HL-60 (cell line): ENCODE measurements around the gene SEC24A.
A peak's percentile ranks its signal among the peaks of the same experiment; 100 is the strongest.
"Not testable (repeated sequence)": the region's sequence is repeated elsewhere in the genome, so short reads cannot be mapped to it uniquely, and the experiment has no call there.

ENCODE experiments used
- DNase-seq, 2 experiments: peaks; one replicate each; pipeline ENCODE4 v3.0.0-alpha.2; 2010 to 2020; ENCODE audit warnings: low read depth in 1 of 2, low spot score in 1 of 2
- H3K27ac ChIP-seq: fragments of 250-450 bp; sonication (Bioruptor Pico); replicated peaks from 2 replicates; pipeline ENCODE4 v1.5.1; 2020; ENCODE audit warnings: mild to moderate bottlenecking, moderate library complexity
- H3K27me3 ChIP-seq: fragments of 250-450 bp; sonication (Bioruptor Pico); 2 replicates; pipeline ENCODE4 v1.5.1; 2021; ENCODE audit warnings: mild to moderate bottlenecking, moderate library complexity; ENCODE audit not compliant: insufficient read depth, poor library complexity, severe bottlenecking
- H3K4me3 ChIP-seq: replicated peaks from 2 replicates; pipeline ENCODE4 v1.5.1; 2011; ENCODE audit warnings: mild to moderate bottlenecking, control low read depth, low read length; ENCODE audit not compliant: insufficient read depth
- GABPA ChIP-seq: IDR thresholded peaks from 2 replicates; pipeline ENCODE4 v1.6.1; 2012; ENCODE audit warnings: low read depth
- POLR2AphosphoS5 ChIP-seq: IDR thresholded peaks from 2 replicates; pipeline ENCODE4 v1.6.1; 2012; ENCODE audit warnings: low read depth
- SPI1 ChIP-seq: IDR thresholded peaks from 2 replicates; pipeline ENCODE4 v1.6.1; 2012; ENCODE audit warnings: low read depth, mild to moderate bottlenecking, borderline replicate concordance
- TF ChIP-seq, protein P1 (sequence below): IDR thresholded peaks from 2 replicates; pipeline ENCODE4 v1.6.1; 2012; ENCODE audit warnings: low read depth; ENCODE audit not compliant: insufficient replicate concordance
- TF ChIP-seq, protein P2 (sequence below): IDR thresholded peaks from one replicate; pipeline ENCODE4 v1.5.1; 2011; ENCODE audit warnings: low read length, control low read depth, inconsistent platforms; ENCODE audit not compliant: insufficient read depth

SEC24A gene

DNA sequence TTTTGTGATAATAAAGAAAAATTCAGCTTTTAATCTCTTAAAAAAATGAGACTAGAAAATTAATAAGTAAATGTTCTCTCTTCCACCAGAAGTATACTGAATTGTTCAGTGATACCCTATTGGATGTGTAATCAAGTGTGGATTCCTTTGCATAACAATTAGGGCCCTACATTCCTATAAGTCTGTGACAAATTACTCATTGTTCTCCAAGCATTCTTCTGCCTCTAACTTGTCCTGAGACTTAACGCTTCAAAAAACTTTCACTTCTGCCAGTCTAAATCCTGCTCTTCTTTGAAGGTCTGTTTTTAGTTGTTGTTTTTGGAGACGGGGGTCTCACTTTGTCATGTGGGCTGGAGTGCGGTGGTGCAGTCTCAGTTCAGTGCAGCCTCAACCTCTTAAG, 100.8 kb downstream of the SEC24A start:
- Histone ChIP-seq H3K27ac (no peak overlapping the region), H3K27me3 (no peaks in the 10 kb centered on the region), H3K4me3 (no peak overlapping the region)
- no peak for DNase-seq
- TF ChIP-seq SPI1 (no peak), GABPA (no peak)
- TF ChIP-seq, protein P1, sequence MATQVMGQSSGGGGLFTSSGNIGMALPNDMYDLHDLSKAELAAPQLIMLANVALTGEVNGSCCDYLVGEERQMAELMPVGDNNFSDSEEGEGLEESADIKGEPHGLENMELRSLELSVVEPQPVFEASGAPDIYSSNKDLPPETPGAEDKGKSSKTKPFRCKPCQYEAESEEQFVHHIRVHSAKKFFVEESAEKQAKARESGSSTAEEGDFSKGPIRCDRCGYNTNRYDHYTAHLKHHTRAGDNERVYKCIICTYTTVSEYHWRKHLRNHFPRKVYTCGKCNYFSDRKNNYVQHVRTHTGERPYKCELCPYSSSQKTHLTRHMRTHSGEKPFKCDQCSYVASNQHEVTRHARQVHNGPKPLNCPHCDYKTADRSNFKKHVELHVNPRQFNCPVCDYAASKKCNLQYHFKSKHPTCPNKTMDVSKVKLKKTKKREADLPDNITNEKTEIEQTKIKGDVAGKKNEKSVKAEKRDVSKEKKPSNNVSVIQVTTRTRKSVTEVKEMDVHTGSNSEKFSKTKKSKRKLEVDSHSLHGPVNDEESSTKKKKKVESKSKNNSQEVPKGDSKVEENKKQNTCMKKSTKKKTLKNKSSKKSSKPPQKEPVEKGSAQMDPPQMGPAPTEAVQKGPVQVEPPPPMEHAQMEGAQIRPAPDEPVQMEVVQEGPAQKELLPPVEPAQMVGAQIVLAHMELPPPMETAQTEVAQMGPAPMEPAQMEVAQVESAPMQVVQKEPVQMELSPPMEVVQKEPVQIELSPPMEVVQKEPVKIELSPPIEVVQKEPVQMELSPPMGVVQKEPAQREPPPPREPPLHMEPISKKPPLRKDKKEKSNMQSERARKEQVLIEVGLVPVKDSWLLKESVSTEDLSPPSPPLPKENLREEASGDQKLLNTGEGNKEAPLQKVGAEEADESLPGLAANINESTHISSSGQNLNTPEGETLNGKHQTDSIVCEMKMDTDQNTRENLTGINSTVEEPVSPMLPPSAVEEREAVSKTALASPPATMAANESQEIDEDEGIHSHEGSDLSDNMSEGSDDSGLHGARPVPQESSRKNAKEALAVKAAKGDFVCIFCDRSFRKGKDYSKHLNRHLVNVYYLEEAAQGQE: no peak
- TF ChIP-seq, protein P2, sequence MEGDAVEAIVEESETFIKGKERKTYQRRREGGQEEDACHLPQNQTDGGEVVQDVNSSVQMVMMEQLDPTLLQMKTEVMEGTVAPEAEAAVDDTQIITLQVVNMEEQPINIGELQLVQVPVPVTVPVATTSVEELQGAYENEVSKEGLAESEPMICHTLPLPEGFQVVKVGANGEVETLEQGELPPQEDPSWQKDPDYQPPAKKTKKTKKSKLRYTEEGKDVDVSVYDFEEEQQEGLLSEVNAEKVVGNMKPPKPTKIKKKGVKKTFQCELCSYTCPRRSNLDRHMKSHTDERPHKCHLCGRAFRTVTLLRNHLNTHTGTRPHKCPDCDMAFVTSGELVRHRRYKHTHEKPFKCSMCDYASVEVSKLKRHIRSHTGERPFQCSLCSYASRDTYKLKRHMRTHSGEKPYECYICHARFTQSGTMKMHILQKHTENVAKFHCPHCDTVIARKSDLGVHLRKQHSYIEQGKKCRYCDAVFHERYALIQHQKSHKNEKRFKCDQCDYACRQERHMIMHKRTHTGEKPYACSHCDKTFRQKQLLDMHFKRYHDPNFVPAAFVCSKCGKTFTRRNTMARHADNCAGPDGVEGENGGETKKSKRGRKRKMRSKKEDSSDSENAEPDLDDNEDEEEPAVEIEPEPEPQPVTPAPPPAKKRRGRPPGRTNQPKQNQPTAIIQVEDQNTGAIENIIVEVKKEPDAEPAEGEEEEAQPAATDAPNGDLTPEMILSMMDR: no peak

DNA sequence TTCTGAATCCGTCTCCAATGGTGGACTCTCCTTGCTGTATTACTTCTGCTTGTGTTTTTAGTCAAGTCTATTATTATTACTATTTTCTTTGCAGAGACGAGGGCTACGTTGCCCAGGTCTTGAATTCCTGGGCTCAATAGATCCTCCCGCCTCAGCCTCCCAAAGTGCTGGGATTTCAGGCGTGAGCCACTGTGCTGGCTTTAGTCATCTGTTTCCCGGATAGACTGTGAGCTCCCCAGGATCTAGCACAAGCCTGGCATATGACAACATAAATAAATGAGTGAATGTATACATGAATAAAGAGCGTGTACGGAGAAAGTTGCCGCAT, 109.6 kb downstream of the SEC24A start:
- TF ChIP-seq, protein P1: no peak
- Histone ChIP-seq H3K27ac (peak overlapping the region; percentile 88), H3K27me3 (no peaks in the 10 kb centered on the region), H3K4me3 (peak overlapping the region; percentile 91)
- no peak for DNase-seq

- Histone ChIP-seq H3K27ac (peak within 1 kb of the TSS; percentile 88), H3K4me3 (peak within 1 kb of the TSS; percentile 91), H3K27me3 (no peaks in the 10 kb centered on the region)
- peak; percentile 63 to 86 for DNase-seq
- TF ChIP-seq POLR2AphosphoS5: peak; percentile 88
- TF ChIP-seq, protein P2: peak; percentile 16
- TF ChIP-seq SPI1: no peak
- peak; percentile 85 for TF ChIP-seq GABPA
- TF ChIP-seq, protein P1: peak; percentile 19
Observed at GRCh38 chr5:134758504-134759341, 110.1 kb downstream of the SEC24A start, which contains the start of gene DDX46. DDX46 (plus strand) TSS chr5:134758779; CDS start chr5:134758939, 160 bp downstream.

DNA sequence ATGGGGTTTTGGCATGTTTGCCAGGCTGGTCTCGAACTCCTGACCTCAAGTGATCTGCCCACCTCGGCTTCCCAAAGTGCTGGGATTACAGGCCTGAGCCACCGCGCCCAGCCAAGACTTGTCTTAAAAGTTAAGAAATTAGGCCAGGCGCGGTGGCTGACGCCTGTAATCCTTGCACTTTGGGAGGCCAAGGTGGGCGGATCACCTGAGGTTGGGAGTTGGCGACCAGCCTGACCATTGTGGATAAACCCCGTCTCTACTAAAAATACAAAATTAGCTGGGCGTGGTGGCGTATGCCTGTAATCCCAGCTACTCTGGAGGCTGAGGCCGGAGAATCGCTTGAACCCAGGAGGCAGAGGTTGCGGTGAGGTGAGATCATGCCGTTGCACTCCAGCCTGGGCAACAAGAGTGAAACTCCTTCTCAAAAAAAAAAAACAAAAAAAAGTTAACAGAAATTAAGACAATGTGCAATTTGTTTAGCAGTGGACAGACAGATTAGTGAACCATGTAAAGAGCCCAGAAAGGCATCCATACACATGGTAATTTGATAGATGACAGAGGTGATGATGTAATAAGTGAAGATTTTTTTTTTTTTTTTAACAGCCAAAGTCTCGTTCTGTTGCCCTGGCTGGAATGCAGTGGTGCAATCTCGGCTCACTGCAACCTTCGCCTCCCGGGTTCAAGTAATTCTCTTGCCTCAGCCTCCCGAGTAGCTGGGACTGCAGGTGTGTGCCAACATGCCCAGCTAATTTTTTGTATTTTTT, 119.1 kb downstream of the SEC24A start:
- H3K27ac ChIP-seq, H3K4me3 ChIP-seq, H3K27me3 ChIP-seq, DNase-seq: not testable (repeated sequence)
